DMS79 (cell line): Measurements from ENCODE around the gene IGSF8.

Experiments used
- DNase-seq: peaks from one replicate; lab custom pipeline; 2025; lab: John Stamatoyannopoulos, UW

IGSF8 gene

GRCh38 chr1:160103658-160104408 lies 5.4 kb upstream of the IGSF8 start:
- no peak for DNase-seq

- no peak for DNase-seq
These were observed 3.5 kb upstream of the IGSF8 start for GRCh38 chr1:160101717-160102522.

- DNase-seq, result peak; percentile 81
These were observed 2.8 kb upstream of the IGSF8 start for GRCh38 chr1:160101037-160101716.

- no peak for DNase-seq
These were observed 1.4 kb upstream of the IGSF8 start for GRCh38 chr1:160099716-160100375.

- DNase-seq, result peak; percentile 92
These were observed 588 bp upstream of the IGSF8 start for GRCh38 chr1:160098852-160099561.

GRCh38 chr1:160097151-160097910 lies 1.1 kb downstream of the IGSF8 start:
- DNase-seq, result no peak

GRCh38 chr1:160096274-160097116 lies 1.9 kb downstream of the IGSF8 start:
- DNase-seq, result no peak

- DNase-seq, result no peak
These were observed 2.9 kb downstream of the IGSF8 start for GRCh38 chr1:160095382-160096105.

GRCh38 chr1:160094806-160095205 lies 3.6 kb downstream of the IGSF8 start:
- no peak for DNase-seq

- DNase-seq, result no peak
These were observed 4.2 kb downstream of the IGSF8 start for GRCh38 chr1:160094291-160094625.

GRCh38 chr1:160093624-160094290 lies 4.7 kb downstream of the IGSF8 start:
- no peak for DNase-seq

GRCh38 chr1:160093069-160093395 lies 5.4 kb downstream of the IGSF8 start:
- no peak for DNase-seq

GRCh38 chr1:160092366-160093068 lies 5.9 kb downstream of the IGSF8 start:
- no peak for DNase-seq

- no peak for DNase-seq
These were observed 6.7 kb downstream of the IGSF8 start for GRCh38 chr1:160091666-160092223.

- DNase-seq, result no peak
These were observed 7.7 kb downstream of the IGSF8 start for GRCh38 chr1:160090760-160091159.

- no peak for DNase-seq
These were observed 8.5 kb downstream of the IGSF8 start for GRCh38 chr1:160089883-160090282.

- no peak for DNase-seq
These were observed 11.2 kb downstream of the IGSF8 start for GRCh38 chr1:160087118-160087662.

- no peak for DNase-seq
These were observed 11.9 kb downstream of the IGSF8 start for GRCh38 chr1:160086456-160086892.
